HG02571 (cell line): ENCODE results near the gene DUSP11.
A peak's percentile ranks its signal among the peaks of the same experiment; 100 is the strongest.
"Not testable (repeated sequence)": the region's sequence is repeated elsewhere in the genome, so short reads cannot be mapped to it uniquely, and the experiment has no call there.

Experiments
- ATAC-seq: cut with Tn5 transposase; IDR thresholded peaks from one replicate; pipeline ENCODE4 v1.9.1; 2021; ENCODE audit warnings: mild to moderate bottlenecking, moderate library complexity; ENCODE audit not compliant: unreplicated experiment

Gene DUSP11

DNA sequence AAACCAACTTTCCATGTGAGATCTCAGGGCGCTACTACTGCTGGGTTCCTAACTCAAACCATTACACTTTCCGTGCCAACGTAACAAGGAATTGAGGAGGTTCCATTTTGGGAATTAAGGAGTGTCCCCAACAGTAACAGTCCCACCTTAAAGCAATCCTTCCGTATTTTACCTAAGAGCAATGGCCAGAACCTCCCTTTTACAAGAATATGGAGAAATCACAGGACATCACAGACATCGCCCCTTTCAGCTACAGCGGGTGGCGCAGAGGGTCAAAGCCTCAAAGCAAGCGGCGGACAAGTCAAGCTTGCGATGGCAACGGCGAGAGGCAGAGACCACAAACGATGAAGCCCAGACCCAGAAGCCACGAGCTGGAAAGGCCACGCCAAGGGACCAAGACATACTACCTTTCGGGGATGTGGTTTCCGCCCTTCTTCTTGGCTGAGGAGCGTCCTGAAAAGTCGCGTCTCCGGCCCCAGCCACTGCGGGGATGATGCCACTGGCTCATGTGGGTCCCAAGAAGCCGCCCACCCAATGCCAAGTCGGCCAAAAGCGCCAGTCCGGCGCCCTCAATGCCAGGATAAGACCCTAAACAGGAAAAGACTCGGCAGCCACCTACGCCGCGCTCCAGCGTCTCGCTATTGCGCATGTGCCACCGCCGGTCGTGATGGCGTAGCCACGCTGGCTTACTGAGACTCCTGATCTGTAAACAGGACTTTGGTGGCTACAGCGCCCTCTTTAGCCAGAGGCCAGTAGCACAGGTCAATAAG lies at the start of gene DUSP11:
TSS of gene DUSP11 (minus strand) at position 637 of the 770 bp plus-strand sequence. CDS start at position 508, 129 bp downstream.
- peak; percentile 98 for ATAC-seq

DNA sequence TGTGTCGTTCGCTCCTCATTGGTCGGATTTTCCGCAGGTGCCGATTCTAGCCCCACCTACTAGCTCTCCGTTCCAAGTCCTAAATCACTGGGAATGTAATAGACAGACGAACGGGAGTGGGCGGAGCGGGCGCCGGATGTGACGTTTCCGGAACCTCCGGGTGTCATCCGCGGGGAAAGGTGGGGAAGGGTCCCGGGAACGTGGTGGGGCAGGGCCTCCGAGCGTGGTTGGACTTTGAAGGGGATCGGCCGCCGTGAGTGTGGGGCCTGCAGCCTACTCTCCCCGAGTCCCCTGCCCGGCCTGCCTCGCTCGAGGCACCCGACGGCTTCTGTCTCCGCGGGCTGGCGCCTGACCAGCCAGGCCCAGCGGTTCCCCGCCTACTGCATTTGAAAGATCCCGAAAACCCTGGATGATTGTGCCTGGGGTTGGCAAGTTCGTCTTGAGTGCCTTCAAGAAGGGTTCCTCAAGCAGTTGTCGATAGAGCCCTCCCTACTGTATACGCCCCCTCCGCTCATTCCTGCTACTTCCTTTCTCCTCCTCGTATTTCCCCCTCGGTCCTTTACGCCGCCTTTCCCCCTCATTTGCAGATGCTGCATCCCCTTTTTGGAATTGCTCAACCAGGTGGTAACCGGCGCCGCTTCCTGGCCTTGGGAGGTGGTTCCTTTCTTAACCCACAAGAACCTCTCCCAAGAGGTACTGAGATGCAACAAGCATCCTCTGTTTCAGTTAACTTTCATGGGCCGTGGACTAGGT lies 49.1 kb upstream of the DUSP11 start, which contains the start of gene STAMBP:
TSS of gene STAMBP (plus strand) at position 144 of the 753 bp plus-strand sequence. CDS start 1,896 bp downstream, outside the sequence.
- peak; percentile 89 for ATAC-seq

DNA sequence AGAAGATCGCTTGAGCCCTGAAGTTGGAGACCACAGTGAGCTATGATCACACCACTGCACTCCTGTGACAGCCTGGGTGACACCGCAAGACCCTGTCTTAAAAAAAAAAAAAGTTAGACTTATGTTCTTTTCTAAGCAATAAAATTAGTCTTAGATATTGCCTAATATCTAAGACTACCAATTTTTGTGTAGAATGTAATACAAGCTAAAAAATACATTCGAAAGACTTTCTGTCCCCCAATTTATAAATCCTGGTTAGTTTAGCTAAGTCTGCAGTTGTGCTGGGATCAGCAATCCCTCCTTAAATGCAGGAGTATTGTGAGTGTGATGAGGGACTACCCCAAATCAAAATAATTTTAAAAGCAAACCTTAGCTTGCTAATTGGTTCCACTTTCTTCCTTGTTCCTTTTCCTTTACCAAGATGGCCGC lies 48.5 kb upstream of the DUSP11 start:
- no peak for ATAC-seq

DNA sequence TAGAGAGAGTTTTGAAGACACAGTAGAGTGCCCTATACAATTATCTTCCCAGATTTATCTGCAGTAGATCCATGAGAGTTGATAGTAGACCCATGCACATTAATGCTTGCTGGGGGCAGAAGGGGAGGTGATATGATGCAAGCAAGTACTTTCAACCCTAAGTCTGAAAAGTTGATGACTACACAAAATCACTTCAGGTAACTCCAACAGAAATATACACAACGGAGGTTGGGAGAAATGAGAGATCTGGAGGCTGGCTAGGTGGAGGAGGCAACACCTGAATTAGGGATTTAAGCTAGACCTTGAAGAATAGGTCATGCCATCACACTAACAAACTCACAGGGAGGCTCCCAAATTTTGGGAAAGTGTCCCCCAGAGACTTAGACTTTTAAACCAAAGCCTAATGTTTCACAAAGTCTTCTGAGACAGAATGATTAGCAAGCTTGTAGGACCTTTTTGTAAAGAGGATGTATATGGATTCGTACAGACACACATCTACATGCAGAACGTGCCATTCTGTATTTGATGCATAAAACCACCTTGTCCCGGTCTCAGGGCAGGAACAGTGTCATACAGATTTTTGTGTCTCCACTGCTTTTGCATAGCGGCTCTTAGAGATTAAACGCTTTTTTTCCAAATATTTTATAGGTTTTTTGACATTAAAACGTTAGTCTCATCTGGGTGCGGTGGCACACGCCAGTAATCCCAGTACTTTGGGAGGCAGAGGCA lies 47.9 kb upstream of the DUSP11 start:
- ATAC-seq = no peak

DNA sequence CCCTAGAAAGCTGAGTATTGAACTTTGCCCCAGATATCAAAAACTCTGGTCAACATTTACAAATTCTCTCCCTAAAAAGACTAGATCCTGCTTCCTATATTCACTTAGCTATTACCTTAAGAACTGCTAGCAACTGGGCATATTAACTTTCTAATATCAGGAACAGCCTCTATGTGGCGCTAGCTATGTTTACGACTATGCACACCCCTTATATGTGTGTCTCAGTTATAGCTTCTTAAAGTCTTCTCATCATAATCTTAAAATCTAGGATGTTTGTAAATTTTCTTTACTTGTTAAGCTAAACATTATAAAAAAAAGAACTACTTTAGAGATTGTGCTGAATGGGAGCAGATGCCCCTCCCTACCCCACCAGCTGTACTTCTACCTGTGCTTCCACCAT lies 47.1 kb upstream of the DUSP11 start:
- no peak for ATAC-seq

DNA sequence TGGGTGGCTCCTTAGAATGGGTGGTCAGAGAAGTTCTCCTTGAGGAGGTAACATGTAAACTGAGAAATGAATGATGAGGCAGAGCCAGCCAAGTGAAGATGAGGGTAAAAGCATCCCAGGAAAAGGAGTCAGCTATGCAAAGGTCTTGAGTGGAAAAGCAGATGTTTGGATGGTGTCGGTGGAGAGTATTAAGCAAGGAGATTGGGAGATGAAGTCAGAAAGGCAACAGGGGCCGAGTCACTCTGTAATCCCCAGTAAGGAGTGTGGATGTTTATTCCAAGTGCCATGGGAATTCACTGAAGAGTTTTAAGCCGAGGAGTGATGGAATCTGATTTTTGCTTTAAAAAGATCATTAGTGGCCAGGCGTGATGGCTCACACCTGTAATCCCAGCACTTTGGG lies 45.5 kb upstream of the DUSP11 start:
- no peak for ATAC-seq

DNA sequence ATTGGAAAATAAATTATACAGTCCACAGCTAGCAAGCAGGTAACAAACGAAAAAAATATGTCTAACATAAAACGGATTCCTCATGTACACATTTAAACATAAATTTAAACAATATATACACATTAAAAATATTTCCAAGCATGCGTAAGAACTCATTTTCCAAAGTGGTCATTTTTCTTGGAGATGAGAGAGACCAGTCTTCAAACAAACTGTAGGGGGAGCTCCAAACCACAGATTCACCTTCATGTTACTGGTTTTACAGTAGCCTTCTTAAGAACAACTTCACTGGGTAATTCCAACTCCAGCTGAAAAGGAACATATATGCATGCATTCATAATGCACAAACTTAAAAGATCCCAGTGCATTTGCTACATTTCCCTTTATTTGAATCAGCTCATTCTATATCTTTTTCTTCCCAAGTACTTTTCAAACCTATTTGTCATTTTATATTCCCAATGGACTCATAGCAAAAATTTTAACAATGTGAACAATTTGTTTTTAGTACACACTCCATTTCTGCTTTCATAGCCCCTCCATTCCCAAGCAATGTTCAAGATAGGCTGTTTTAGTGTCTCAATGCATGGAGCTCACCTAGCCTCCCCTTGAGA lies 44.1 kb upstream of the DUSP11 start:
- no peak for ATAC-seq

DNA sequence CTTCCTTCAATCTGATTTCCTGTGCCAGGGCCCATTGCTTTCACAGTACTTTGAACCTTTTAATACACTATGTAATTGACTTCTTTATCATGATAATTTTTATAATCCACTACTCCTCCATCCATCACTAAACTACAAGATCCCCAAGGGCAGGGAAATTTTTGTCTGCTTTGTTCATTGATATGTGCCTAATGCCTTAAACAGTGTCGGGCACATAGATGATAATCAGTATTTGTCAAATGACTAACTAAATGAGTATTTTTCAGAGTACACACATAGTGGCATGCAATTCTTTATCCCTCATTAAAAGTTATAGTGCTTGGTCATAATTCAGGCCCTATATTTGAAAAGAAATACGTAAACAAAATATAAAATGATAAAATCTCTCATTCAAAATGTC lies 43.5 kb upstream of the DUSP11 start:
- ATAC-seq = no peak

DNA sequence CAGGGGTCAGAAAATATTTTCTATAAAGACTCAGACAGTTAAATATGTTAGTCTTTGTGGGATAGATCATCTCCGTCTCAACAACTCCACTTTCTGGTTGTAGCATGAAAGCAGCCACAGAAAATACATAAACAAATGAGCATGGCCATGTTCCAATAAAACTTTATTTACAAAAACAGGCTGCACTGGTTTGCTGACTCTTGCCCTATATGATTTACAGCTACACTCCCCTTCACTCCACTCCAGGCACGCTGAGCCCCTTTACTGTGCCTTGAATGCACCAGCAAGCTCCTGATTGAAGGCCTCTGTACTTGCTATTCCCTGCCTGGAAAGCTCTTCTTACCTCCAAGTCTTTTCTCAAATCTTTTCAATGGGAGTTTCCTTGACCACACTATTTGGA lies 43.1 kb upstream of the DUSP11 start:
- no peak for ATAC-seq

DNA sequence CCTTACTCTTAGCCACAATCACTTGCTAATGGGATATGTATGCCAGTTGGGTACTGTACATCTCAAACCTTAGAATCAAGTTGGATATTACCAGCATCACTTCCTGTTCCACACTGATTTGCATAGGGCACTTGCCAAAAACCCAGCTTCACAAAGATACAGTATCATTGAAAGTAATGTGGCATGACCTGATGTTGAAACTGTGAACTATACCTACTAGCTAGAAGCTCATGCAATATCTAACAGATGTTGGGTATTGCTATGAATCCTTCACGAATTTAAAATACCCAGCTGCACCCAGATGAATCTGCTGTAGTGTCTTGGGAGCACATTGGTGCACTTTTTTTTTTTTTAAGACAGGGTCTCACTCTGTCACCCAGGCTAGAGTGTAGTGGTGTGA lies 42.4 kb upstream of the DUSP11 start:
- peak; percentile 44 for ATAC-seq

DNA sequence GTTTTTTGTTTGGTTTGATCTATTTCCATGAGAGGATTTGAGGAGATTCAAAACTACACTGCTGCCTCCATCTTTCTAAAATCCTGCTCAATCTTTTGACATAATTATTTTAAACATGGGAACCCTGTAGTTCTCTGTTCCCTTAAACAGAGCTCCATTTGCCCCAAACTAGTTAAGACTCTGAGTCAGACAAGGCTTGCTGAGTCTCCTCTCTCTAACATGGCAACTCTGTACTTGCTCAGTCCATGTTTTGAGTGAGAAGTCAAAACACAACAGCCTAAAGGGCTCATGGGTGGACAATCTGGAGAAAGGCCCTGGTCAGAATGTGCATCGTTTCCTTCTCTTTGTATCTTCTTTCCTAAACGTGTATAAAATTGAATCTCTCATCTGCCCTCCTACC lies 41.8 kb upstream of the DUSP11 start:
- no peak for ATAC-seq

DNA sequence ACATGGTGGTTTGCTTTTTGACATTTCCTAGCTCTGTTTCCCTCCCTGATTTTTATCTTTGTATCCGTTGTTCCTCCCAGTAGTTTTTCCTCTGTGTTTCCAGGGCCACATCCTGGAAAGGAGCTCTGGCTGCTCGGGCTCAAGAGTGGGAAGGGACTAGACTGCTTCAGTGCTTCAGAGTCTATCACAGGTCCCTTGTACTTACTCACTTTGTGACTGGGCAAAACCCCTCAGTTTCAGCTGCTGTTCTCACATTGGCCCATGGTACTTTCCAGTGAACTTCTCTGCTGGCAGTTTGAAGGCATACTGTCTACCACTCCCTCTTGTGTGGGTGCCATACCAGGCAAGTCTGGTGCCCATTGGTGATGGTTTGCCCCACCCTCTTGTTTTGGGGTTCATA lies 41.3 kb upstream of the DUSP11 start:
- ATAC-seq = peak; percentile 91

DNA sequence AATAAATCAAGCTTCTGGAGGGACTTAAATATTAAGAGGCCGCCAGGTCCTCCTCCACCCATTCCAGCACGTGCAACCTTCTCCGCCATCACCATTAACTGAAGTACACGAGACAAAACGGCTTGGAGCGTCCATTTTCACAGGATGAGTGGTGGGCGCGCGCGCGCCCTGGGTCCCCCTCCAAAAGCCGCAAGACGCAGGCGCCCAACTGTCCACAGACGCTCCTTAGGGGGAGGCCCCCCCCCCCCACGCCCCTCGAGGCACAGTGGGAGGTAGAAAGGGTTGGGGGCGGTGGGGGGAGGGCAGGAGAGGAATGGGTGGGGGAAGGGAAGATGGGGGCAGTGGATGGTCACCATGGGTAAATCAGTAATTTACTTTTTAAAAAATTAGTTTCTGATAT lies 38.4 kb upstream of the DUSP11 start:
- ATAC-seq = no peak

DNA sequence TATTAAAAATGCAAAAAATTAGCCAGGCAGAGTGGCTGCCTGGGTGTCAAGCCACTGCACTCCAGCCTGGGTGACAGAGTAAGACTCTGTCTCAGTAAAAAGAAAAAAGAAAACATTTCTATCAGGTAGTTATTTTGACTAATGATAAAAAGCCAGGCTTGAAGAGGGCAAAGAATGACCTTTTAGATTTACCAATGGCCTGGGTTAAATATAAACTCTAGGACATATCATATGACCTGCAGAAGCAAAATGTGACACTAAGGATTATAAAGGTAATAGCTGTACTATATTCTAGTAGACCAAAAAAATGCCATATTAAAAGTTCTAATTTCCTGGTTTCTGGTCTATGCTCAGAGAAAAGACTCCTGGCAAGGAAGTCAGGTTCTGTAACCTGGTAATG lies 32.7 kb upstream of the DUSP11 start:
- no peak for ATAC-seq

DNA sequence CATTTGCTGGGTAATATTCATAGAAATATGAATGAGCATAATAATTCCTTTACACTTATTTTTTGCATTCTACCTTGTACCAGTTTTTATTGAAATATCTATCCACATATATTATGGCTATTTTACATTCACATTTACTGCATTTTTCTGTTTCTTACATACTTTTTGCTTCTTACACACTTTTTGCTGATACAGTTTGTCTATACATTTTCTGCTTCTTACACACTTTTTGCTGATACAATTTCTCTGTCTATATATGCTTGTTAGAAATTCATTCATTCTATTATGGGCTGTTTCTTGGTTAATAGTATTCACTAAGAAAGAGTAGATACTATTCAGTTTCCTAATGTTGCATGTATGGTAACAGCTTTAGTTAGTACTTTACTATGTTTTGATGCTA lies 32.0 kb upstream of the DUSP11 start:
- no peak for ATAC-seq

DNA sequence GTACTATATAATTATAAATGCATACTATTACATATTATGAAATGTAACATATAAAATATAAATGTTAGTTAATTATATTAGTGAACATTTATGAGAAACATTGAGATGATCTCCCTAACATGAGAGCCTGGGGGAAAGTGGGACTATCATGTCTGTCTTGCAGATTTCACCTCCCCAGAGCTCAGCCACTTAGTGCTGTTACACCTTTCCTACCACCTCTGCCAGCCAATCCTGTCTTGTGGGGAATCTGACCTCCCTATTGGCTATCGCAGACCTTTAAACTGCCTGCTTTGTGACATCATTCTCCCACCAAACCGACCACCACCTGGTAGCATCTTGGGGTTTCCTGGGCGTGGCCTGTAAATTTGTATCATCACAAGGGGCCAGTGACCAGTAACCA lies 4.0 kb upstream of the DUSP11 start, which contains the start of gene C2orf78:
TSS of gene C2orf78 (plus strand) at position 301 of the 400 bp plus-strand sequence. CDS start 127 bp downstream, outside the sequence.
- ATAC-seq = not testable (repeated sequence)

DNA sequence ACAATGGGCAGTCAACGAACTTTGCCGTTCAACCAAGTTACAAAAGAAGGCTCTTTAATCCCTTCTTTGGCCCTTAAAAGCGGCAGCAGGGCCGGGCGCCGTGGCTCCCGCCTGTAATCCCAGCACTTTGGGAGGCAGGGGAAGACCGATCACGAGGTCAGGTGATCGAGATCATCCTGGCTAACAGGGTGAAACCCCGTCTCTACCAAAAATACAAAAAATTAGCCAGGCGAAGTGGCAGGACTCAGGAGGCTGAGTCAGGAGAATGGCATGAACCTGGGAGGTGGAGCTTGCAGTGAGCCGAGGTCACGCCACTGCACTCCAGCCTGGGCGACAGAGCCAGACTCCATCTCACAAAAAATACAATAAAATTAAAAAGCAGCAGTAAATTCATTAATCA lies 3.5 kb upstream of the DUSP11 start:
- ATAC-seq = not testable (repeated sequence)

DNA sequence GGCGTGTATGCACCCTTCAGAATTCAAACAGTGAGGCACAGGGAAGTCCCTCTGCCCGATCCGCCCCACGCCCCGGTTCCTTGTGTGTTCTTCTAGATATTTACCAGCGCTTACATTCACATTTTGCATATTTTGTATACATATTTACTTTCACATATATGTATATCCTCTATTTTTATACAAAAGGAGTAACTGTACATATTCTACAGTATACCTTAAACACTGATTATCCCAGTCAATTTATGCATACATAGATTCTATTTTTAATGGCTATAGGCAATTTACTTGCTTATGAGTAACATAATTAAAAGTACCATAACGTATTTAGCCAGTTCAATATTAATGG lies 307 bp upstream of the DUSP11 start:
- no peak for ATAC-seq

DNA sequence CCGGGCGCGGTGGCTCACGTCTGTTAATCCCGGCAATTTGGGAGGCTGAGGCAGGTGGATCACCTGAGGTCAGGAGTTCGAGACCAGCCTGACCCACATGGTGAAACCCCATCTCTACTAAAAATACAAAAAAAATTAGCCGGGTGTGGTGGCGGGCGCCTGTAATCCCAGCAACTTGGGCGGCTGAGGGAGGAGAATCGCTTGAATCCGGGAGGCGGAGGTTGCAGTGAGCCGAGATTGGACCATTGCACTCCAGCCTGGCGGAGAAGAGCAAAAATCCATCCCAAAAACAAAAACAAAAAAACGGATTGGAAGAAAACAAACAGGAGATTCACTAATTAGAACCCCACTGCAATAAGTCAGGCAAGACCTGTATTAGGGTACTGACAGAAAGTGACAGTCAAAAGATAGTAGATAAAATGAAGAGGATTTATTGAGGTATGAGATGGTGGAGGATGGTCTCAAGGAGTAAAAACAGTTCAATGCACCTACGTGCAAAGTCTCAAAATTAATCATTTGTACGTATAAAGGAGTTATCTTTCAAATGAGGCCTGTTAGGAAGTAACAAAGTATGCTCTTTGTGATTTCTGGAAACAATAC lies 936 bp downstream of the DUSP11 start:
- ATAC-seq = not testable (repeated sequence)

DNA sequence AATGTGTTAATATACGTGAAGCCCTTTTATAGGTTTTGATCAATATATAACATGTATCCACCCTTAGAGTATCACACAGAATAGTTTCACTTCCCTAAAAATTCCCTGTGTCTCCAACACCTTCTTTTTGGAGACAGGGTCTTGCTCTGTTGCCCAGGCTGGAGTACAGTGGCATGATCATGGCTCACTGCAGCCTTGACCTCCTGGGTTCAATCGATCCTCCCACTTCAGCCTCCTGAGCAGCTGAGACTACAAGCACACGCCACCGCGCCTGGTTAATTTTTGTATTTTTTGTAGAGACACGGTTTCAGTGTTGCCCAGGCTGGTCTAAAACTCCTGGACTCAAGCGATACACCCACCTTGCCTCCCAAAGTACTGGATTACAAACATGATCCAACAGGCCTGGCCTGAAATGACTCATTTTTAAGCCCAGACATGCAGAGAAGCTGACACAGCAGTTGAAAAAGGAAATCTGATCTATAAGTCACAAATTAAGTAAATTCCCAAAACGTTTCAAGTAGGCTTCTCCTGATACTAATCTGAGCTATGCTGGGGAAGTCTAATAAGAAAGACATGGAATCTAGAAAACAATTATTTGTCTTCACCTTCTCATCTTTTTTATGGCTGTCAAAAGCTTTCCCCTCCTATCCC lies 2.9 kb downstream of the DUSP11 start:
- no peak for ATAC-seq
